ENCODE data around the gene TAF11. TPM values are rescaled to one million over a fixed set of nuclear protein-coding genes. Genes with fewer than 3 reads are reported as not detected.
"Not testable (repeated sequence)": the region's sequence is repeated elsewhere in the genome, so short reads cannot be mapped to it uniquely, and the experiment has no call there.

TAF11 gene
- total RNA-seq, 4 donors from 2014 or later, result 12.8 to 24.8 (median 19.8) TPM

DNA sequence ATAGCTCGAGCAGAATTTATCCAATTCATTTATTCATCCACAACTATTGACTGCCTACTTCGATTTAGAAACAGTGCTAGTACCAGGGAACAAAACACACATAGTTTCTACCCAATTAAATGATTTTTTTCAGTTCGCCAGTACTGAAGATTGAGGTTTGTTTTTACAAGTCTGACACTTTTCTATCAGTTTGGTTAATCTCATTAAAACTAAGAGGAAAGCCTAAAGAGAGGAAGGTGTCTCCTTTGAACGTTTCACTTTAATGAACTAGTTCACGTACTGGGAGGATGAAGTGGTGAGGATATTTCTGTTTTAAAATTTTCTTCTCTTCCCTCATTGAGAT, 643 bp upstream of the TAF11 start:
- H3K4me1 ChIP-seq, result peaks cover 0 to 7% of the 10 kb centered on the region in 2 donors
- no peaks in the 10 kb centered on the region for H3K36me3 ChIP-seq
- intact Hi-C loops (cut with DNase I; ENCODE audit: low total_unique reads), result no loop called here
- no peaks in the 10 kb centered on the region for H3K9me3 ChIP-seq
- peak overlapping the region; percentile 86 to 94 for H3K4me3 ChIP-seq
- DNase-seq, result no peak
- TF ChIP-seq, protein P1, sequence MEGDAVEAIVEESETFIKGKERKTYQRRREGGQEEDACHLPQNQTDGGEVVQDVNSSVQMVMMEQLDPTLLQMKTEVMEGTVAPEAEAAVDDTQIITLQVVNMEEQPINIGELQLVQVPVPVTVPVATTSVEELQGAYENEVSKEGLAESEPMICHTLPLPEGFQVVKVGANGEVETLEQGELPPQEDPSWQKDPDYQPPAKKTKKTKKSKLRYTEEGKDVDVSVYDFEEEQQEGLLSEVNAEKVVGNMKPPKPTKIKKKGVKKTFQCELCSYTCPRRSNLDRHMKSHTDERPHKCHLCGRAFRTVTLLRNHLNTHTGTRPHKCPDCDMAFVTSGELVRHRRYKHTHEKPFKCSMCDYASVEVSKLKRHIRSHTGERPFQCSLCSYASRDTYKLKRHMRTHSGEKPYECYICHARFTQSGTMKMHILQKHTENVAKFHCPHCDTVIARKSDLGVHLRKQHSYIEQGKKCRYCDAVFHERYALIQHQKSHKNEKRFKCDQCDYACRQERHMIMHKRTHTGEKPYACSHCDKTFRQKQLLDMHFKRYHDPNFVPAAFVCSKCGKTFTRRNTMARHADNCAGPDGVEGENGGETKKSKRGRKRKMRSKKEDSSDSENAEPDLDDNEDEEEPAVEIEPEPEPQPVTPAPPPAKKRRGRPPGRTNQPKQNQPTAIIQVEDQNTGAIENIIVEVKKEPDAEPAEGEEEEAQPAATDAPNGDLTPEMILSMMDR (IDR thresholded peaks at IDR 0.05), result no peak
- no peak for TF ChIP-seq POLR2A (IDR thresholded peaks at IDR 0.05)
- no peaks in the 10 kb centered on the region for H3K27me3 ChIP-seq
- H3K27ac ChIP-seq, result peak overlapping the region; percentile 85 to 92

DNA sequence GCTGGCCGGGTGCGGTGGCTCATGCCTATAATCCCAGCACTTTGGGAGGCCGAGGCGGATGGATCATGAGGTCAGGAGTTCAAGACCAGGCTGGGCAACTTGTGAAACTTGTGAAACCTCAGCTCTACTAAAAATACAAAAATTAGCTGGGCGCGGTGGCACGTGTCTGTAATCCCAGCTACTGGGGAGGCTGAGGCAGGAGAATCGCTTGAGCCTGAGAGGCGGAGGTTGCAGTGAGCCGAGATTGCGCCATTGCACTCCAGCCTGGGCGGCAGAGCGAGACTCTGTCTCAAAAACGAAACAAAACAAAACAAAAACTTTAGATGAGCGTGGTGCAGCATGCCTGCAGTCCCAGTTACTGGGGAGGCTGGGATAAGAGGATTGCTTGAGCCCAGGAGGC, 2.0 kb downstream of the TAF11 start:
- intact Hi-C loops (cut with DNase I; ENCODE audit: low total_unique reads); H3K9me3 ChIP-seq: not testable (repeated sequence)

DNA sequence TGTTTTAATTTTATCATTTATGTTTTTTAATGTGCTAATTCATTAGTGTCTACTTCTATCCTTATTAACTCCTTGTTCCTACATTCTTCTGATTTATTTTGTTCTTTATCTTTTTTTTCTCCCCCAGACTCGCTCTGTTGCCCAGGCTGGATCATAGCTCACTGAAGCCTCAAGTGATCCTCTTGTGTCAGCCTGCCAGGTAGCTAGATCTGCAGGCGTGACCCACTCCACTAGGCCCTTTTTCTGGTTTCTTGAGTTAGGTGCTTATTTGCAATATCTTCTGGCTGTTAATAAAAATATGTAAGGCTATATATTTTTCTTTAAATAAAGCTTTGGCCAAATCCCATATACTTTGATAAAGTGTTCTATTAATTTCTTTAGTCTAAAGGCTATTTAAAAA, 2.8 kb downstream of the TAF11 start:
- H3K4me3 ChIP-seq, result no peak overlapping the region
- peaks cover 0 to 7% of the 10 kb centered on the region in 2 donors for H3K4me1 ChIP-seq
- H3K27ac ChIP-seq, result no peak overlapping the region
- H3K27me3 ChIP-seq, result no peaks in the 10 kb centered on the region
- TF ChIP-seq POLR2A (IDR thresholded peaks at IDR 0.05), result no peak
- TF ChIP-seq, protein P1 (IDR thresholded peaks at IDR 0.05), result no peak
- intact Hi-C loops (cut with DNase I; ENCODE audit: low total_unique reads), result no loop called here
- DNase-seq, result no peak
- no peaks in the 10 kb centered on the region for H3K9me3 ChIP-seq
- no peaks in the 10 kb centered on the region for H3K36me3 ChIP-seq

More for the DNA sequence above, 2.0 kb downstream of the TAF11 start:
- DNase-seq, H3K27ac ChIP-seq, H3K4me1 ChIP-seq, H3K36me3 ChIP-seq, H3K27me3 ChIP-seq, H3K4me3 ChIP-seq: not testable (repeated sequence)

DNA sequence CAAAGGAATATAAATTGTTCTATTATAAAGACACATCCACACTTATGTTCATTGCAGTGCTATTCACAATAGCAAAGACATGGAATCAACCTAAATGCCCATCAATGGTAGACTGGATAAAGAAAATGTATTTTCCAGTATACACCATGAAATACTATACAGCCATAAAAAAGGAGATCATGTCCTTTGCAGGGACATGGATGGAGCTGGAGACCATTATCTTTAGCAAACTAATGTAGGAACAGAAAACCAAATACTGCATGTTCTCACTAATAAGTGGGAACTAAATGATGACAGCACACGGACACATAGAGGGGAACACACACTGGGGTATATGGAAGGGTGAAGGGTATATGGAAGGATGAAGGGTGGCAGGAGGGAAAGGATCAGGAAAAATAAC, 3.8 kb downstream of the TAF11 start:
- H3K27me3 ChIP-seq; H3K36me3 ChIP-seq; DNase-seq; H3K27ac ChIP-seq; H3K4me1 ChIP-seq; H3K4me3 ChIP-seq; intact Hi-C loops (cut with DNase I; ENCODE audit: low total_unique reads); H3K9me3 ChIP-seq: not testable (repeated sequence)

DNA sequence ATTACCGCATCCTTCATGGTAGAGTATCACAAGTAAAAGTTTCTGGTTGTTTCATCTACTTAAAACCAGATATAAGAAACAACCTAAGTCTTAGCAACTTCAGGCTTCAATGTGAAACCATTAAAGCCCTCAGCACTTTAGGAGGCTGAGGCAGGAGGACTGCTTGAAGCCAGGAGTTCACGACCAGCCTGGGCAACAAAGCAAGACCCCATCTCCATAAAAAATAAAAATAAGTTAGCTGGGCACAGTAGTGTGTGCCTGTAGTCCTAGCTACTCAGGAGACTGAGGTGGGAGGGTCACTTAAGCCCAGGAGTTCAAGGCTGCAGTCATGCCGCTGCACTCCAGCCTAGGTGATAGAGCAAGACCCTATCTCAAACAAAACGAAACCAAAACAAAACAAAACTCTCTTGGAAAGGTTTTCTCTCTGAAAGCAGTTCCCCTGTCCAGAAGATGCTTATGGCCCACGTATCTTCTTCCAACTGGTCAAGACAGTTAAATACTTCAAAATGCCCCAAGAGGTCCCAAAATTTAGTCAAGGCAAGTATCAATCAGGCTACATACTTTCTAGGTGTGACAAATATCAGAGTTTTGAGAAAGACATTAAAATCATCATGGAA, 9.9 kb downstream of the TAF11 start:
- no peak overlapping the region for H3K27ac ChIP-seq
- no peak for TF ChIP-seq POLR2A (IDR thresholded peaks at IDR 0.05)
- TF ChIP-seq, protein P1 (IDR thresholded peaks at IDR 0.05), result no peak
- intact Hi-C loops (cut with DNase I; ENCODE audit: low total_unique reads), result no loop called here
- no peaks in the 10 kb centered on the region for H3K4me1 ChIP-seq
- no peaks in the 10 kb centered on the region for H3K9me3 ChIP-seq
- DNase-seq, result no peak
- no peak overlapping the region for H3K4me3 ChIP-seq
- no peaks in the 10 kb centered on the region for H3K27me3 ChIP-seq
- no peaks in the 10 kb centered on the region for H3K36me3 ChIP-seq

DNA sequence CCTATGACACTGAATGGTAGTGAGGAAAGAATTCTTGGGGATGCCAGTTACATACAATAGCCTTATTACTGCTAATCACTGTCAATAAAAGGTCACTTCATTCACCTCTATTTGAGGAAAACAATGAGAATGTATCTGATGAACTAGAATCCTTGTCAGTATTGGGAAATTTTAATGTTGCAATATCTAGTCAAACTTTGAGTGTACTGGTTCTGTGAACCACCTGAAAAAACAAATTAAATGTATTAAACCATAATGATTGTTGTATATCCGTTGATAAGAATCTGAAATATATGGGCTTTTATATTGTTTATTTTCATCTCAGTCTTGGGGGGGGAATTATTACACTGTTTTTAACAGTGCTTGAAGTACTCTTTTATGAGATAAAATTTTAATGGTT, 10.6 kb downstream of the TAF11 start:
- Histone ChIP-seq H3K4me3 (no peak overlapping the region), H3K27ac (no peak overlapping the region), H3K36me3 (no peaks in the 10 kb centered on the region), H3K27me3 (no peaks in the 10 kb centered on the region), H3K4me1 (no peaks in the 10 kb centered on the region), H3K9me3 (no peaks in the 10 kb centered on the region)
- intact Hi-C loops (cut with DNase I; ENCODE audit: low total_unique reads), result no loop called here
- no peak for DNase-seq
- TF ChIP-seq POLR2A (IDR thresholded peaks at IDR 0.05), result no peak
- TF ChIP-seq, protein P1 (IDR thresholded peaks at IDR 0.05), result no peak
